Lower leg skin (tissue), 4 donors: ENCODE results near the gene FAM156B. TPM values are rescaled to one million over a fixed set of nuclear protein-coding genes. Genes with fewer than 3 reads are reported as not detected.
"Not testable (repeated sequence)": the region's sequence is repeated elsewhere in the genome, so short reads cannot be mapped to it uniquely, and the experiment has no call there.

Source experiments
- DNase-seq, 2 donors: peaks; one replicate each; pipeline ENCODE4 v3.0.0-alpha.2; 2019; ENCODE audit warnings: low spot score in 2 of 2
- H3K4me3 ChIP-seq: fragments of 200-600 bp; sonication (generic); 2 replicates; pipeline ENCODE4 v1.5.1; 2017; ENCODE audit warnings: mild to moderate bottlenecking, low read depth; ENCODE audit not compliant: poor library complexity, severe bottlenecking
- WGBS, 2 donors: methylation state at CpG; one replicate each; pipeline ENCODE4 v1.1.5; 2018; 5-methylcytosine and 5-hydroxymethylcytosine counted together
- intact Hi-C: fragments of 100-400 bp; cut with DNase I; formaldehyde crosslinking; loops from one replicate; pipeline ENCODE4 v1.15.0; 2023; ENCODE audit warnings: low total_unique reads
- total RNA-seq, 4 donors: library from RNA; depleted of rRNA; stranded (reverse); fragments of >200 nt; gene quantifications; one replicate each; pipeline ENCODE4 v1.1.0, GENCODE V29; 2016

Gene FAM156B
- total RNA-seq, 4 donors from 2014 or later: 42.6 to 50.9 (median 44.6) TPM

DNA sequence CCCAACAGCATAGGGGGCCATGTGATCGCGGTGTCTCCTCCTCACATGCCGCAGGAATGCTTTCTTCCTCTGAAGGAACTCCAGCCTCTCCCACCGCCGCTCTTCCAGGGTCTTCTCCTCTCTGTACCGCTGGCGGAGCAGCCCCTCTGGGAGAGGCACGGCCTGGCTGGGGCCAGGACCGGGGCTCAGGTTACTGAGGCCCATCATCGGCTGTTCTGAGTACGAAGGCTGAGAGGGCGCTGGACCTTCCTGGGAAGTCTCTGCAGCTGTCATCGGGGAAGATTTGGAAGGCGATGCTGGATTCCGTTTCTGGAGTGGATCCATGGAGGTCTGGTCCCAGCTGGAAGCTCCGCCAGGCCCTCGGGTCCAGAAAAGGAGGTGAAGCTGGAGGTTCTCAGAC is 51.1 kb downstream of the FAM156B start:
- WGBS, 2 donors: no CpG with 5 or more reads among the region's 17 CpGs
- H3K4me3 ChIP-seq, DNase-seq, intact Hi-C loops: not testable (repeated sequence)

DNA sequence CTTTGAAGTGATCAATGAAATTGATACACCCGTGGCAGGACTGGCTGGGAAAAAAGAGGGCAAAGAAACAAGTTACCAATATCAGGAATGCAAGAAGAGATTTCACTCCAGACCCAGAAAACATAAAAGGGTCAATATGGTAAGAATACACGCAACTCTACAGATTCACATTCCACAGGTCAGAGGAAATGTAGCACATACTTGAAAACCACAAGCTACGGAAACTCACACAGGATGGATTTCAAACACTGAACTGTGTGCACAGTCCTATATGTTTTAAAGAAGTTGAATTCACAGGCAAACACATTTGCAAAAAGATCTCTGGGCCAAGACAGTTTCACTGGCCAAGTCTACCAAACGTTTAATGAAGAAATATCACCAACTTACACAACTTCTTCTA is 52.2 kb downstream of the FAM156B start:
- DNase-seq, H3K4me3 ChIP-seq, intact Hi-C loops: not testable (repeated sequence)
- no CpG with 5 or more reads among the region's 4 CpGs for WGBS, 2 donors

DNA sequence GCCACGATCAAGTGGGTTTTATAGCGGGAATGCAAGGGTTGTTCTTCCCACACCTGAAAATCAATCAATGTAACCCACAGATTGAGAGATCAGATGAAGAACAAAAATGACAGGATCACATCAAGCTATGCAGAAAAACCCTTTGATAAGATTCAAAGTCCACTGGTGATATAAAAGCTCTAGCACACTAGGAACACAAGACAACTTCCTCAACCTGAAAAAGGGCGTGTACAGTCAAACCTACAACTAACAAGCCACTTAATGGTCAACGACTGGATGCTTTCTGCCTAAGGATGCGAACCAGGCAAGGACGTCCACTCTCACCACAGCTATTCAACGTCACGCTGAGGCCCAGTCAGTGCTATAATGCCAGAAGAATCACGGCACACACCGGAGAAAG is 52.8 kb downstream of the FAM156B start:
- DNase-seq, intact Hi-C loops, H3K4me3 ChIP-seq: not testable (repeated sequence)
- WGBS, 2 donors: no CpG with 5 or more reads among the region's 10 CpGs

Other genes starting within 250 kb of the FAM156B start
- not detected for gene SSX7, start 242.4 kb upstream of the FAM156B start, total RNA-seq
- not detected for gene SSX2, start 190.2 kb upstream of the FAM156B start, total RNA-seq
- gene SSX2B, start 146.1 kb upstream of the FAM156B start, total RNA-seq: not detected
- not detected for gene SPANXN5, start 99.9 kb upstream of the FAM156B start, total RNA-seq
- not detected for gene XAGE5, start 86.0 kb upstream of the FAM156B start, total RNA-seq
- gene XAGE3, start 29.2 kb upstream of the FAM156B start, total RNA-seq: not detected
- gene FAM156A, start 61.2 kb downstream of the FAM156B start, total RNA-seq: 10 to 100 TPM; 12.7 to 19.1 (median 16.5) TPM
- gene GPR173, start 151.5 kb downstream of the FAM156B start, total RNA-seq: under 1 TPM; 0.23 to 0.88 (median 0.49) TPM
- gene TSPYL2, start 185.0 kb downstream of the FAM156B start, total RNA-seq: 10 to 100 TPM; 23.4 to 52.1 (median 36.5) TPM
- gene KANTR, start 196.8 kb downstream of the FAM156B start, total RNA-seq: 10 to 100 TPM; 12.5 to 28.1 (median 21.8) TPM